Suprapubic skin (tissue), 4 donors: ENCODE data around the gene SPEG.

Source experiments
- EP300 ChIP-seq: sonication (generic); formaldehyde crosslinking; IDR thresholded peaks from one replicate; pipeline ENCODE4 v1.6.1; 2017; ENCODE audit warnings: antibody characterized with exemption
- POLR2AphosphoS5 ChIP-seq, 3 donors: sonication (generic); formaldehyde crosslinking; IDR thresholded peaks; one replicate each; pipeline ENCODE4 v1.6.1; 2017; ENCODE audit warnings: antibody characterized with exemption in 3 of 3
- TF ChIP-seq, protein P1 (sequence below), 2 donors: fragments of 200-600 bp in 1 of 2; fragments of 450-650 bp in 1 of 2; sonication (generic) in 1 of 2; IDR thresholded peaks; one replicate each; pipeline ENCODE4 v1.5.1; 2016 to 2019; ENCODE audit warnings: antibody characterized with exemption in 2 of 2, mild to moderate bottlenecking in 1 of 2, moderate library complexity in 1 of 2

DNA sequence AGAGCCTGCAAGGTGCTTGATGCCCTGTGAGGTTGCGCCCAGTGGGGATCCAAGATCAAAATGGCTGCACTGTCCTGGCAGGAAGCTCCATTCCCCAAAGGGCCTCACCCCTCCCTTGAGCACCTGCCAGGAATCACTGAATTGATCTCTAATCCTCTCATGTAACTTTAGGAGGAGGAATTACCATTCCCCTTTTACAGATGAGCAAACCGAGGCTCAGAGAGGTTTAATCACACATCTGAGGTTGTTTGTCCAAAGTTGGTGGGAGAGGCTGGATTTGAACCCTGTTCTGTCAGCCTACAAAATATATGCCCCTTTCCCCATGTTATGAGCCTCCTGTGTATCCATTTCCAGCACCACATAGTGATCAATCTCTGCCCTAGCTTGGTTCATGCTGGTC is 90.2 kb downstream of the SPEG start:
- TF ChIP-seq, protein P1, sequence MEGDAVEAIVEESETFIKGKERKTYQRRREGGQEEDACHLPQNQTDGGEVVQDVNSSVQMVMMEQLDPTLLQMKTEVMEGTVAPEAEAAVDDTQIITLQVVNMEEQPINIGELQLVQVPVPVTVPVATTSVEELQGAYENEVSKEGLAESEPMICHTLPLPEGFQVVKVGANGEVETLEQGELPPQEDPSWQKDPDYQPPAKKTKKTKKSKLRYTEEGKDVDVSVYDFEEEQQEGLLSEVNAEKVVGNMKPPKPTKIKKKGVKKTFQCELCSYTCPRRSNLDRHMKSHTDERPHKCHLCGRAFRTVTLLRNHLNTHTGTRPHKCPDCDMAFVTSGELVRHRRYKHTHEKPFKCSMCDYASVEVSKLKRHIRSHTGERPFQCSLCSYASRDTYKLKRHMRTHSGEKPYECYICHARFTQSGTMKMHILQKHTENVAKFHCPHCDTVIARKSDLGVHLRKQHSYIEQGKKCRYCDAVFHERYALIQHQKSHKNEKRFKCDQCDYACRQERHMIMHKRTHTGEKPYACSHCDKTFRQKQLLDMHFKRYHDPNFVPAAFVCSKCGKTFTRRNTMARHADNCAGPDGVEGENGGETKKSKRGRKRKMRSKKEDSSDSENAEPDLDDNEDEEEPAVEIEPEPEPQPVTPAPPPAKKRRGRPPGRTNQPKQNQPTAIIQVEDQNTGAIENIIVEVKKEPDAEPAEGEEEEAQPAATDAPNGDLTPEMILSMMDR (IDR thresholded peaks at IDR 0.05): no peak
- TF ChIP-seq POLR2AphosphoS5 (IDR thresholded peaks at IDR 0.05): no peak
- no peak for TF ChIP-seq EP300
